Left cardiac atrium (tissue), 4 donors: ENCODE results near the gene MMD. TPM values are rescaled to one million over a fixed set of nuclear protein-coding genes. Genes with fewer than 3 reads are reported as not detected.
"Not testable (repeated sequence)": the region's sequence is repeated elsewhere in the genome, so short reads cannot be mapped to it uniquely, and the experiment has no call there.

Experiments used
- ATAC-seq, 2 donors: fragments of 200-7000 bp; cut with Tn5 transposase; one replicate each; pipeline ENCODE4 v1.9.1; 2020; ENCODE audit warnings: mild to moderate bottlenecking in 2 of 2, moderate library complexity in 2 of 2
- DNase-seq: peaks from one replicate; pipeline ENCODE4 v3.0.0-alpha.2; 2020
- intact Hi-C, 2 donors: fragments of 100-400 bp; cut with DNase I; formaldehyde crosslinking; loops; one replicate each; pipeline versions ENCODE4 v1.14.1 to v1.15.1; 2022 to 2023
- total RNA-seq, 2 donors: library from RNA; stranded (reverse); fragmentation: NEBNext Ultra II Directional; extraction: Animal tissue kit (Norgen Biotek cat#: 25700); gene quantifications; one replicate each; pipeline ENCODE4 v1.2.1, GENCODE V29; 2021
- donor health status: DM: no; HTN: yes; CAD: no.
- donor health status: DM: no; HTN: yes; CAD: no; lungs with severe emphysema.
- donor health status: DM: yes; HTN: yes; CAD: no.
- donor health status: Dilated cardiomyopathy.

Gene MMD
- total RNA-seq, 2 donors from 2014 or later = 26.8 to 29.1 TPM

- intact Hi-C loops = no loop called here
- DNase-seq (no peak), ATAC-seq (no peak)
Measured at GRCh38 chr17:55407641-55408566, 13.7 kb downstream of the MMD start.

DNA sequence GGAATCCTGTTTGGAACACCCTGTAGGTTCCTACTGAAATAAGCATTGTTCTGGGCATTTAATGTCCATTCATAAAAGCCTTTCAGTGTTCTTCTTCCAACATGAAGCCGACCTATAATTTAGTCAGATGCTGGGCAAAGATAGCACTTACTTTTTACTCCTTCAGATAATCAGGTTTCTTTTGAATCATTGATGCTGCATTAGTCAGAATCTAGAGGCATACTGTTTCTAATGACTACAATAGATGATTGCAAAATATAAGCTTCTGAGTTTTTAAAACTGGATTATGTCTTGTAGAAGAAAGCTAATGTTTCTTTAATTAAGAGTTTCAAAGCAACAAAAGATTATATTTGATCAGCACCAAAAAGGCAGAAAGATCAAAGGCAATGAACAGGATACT lies 16.0 kb downstream of the MMD start:
- DNase-seq (no peak), ATAC-seq (no peak)
- intact Hi-C loops = no loop called here

- DNase-seq, intact Hi-C loops, ATAC-seq: not testable (repeated sequence)
Measured at GRCh38 chr17:55404197-55404596, 17.4 kb downstream of the MMD start.

DNA sequence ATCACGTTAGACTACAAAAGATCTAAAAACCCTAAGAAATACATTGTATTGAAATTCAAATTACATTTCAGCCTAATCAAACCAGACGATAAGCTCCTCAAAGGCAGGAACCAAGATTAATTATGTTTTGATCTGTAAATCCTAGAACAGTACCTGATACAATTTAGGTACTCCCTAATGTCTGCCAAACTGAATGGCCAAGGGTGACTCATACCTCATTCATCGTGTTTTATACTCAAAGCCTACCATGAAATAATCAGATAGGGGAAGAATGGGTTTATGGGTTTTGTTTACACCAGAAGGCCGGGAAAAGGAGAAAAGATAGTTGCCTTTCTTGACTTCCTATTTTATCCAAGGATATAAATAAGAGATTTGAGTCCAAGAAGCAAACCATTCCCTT lies 19.3 kb downstream of the MMD start:
- no peak for DNase-seq
- ATAC-seq = no peak
- intact Hi-C loops = no loop called here

GRCh38 chr17:55398689-55399088 lies 22.9 kb downstream of the MMD start:
- DNase-seq (no peak), ATAC-seq (no peak)
- intact Hi-C loops = no loop called here

- intact Hi-C loops = no loop called here
- ATAC-seq (no peak), DNase-seq (no peak)
Measured at GRCh38 chr17:55395803-55396505, 25.7 kb downstream of the MMD start.

GRCh38 chr17:55394357-55395021 lies 27.1 kb downstream of the MMD start:
- no peak for DNase-seq
- peak; percentile 19 to 68 for ATAC-seq
- intact Hi-C loops = no loop called here

DNA sequence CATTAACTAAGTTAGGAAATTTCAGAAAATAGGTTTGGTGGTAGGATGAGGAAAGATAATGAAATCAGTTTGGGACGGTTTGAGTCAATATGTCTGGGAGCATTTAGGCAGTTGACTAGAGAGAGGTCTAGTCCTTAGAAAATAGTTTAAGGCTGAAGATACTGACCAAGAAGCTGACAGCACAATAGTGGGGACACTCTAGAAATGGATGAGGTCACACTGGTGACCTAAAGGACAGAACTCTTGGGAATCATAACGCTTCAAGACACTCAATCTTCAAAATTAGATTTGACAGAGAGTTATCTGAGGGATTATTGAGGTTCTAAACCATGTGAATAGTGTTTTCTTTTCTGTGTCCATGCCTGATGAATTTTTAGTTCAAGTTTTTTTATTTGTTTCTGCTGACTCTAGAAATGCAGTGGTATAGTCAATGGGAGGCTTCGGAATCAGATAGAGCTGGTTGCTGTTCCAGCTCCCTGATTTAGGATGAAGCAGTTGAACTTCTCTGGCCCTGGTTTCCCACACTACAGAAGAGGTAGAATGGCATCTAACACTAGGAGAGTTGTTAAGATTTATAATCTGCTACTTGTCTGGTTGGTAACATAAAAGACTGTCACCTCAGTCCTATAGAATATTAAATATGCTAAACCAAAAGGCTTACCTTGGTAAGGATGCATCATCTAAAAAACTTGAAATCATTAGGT lies 29.7 kb downstream of the MMD start:
- ATAC-seq (no peak), DNase-seq (no peak)
- intact Hi-C loops = no loop called here

DNA sequence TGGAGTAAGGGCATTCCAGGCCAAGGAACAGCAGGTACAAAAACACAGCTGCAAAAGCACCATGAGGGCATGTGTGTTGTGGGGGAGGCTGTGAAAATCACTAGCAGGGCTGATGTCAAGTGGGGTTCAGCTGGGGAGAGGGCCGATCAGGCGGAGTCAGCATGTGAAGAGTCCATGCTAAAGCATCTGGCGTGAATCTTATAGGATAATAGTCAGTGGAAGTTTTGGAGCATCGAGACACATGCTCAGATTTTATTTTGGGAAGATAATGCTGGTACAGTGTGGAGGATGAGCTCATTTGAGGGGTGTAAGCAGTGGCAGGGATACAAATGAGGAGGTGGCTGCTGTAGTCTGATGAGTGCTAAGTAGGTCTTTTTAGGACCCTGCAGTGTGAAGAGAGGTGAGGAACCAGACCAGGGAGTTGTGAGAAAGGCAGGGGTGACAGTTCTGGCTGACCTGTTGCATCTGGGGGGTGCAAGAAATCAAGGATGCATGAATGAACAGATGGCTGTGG lies 30.3 kb downstream of the MMD start:
- ATAC-seq = no peak
- no peak for DNase-seq
- intact Hi-C loops = no loop called here

DNA sequence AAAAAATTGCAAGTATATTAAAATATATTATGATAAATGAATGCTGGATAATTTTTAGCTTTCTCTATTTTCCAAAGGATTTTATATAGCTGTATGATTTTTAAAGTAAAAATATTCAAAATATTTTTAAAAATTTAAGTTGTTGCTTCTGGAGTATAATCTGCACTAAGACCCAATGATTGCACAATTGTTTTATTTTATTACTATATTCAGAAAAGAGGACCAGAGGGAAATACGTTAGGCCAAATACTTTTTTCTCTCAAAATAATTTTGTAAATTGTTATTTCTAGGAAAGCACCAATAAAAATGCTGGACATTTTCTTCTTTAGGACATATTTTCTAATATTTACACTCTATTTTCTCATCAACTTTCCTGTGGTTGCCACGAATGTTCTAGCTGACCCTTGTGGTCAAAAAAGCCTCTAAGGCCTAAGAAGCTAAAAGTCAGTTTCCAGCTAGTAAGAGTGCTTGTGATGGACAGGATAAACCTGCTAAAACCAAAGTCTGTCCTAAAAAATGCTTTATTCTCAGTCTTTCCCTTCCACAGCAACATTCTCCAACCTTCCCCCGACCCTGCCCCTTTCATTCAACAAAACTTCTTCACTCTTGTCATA lies 31.2 kb downstream of the MMD start:
- intact Hi-C loops = no loop called here
- ATAC-seq (no peak), DNase-seq (no peak)

- intact Hi-C loops, DNase-seq, ATAC-seq: not testable (repeated sequence)
Measured at GRCh38 chr17:55389715-55390114, 31.9 kb downstream of the MMD start.

DNA sequence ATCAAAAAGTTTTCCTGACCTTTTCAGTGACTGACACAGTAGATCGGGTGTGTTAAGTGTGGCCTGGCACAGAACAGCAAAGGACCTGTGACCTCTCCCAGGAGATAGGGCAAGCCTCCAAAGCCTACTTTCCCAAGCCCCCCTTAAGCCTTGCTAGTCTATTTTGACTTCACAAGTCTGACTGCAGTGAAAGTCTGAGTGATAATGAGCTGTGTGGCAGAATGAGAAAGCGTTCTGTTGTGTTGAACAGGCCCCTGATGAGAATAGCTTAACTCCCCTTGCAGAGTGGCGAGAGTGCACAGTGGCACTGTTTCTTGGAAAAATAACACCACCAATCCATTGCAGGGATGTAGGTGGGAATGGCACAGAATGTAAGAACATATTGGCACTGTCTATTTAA lies 32.8 kb downstream of the MMD start:
- intact Hi-C loops = no loop called here
- DNase-seq (no peak), ATAC-seq (peak; percentile 32 to 62)

DNA sequence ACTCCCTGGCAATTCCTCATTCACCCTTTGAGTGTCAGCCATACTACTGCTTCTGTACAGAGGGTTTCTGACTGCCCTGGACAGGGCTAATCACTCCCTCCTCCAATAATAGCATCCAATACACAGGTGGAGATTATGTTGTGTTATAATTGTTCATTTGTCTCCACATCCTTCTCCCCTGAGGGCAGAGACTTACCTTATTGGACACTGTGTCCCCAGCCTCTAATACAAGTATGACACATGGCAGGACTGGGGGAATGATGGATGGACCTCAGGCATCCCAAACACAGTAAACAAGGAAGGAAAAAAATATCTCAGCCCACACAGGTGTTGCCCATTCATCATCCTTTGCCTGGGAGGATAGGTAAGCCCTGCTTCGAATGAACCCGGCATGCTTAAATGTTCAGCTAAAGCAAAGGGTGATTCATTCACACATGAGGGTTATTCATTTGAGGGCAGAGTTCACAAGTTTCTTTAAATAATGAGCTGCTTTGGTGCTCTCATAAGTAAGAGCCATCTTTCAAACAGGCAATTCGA lies 34.8 kb downstream of the MMD start:
- intact Hi-C loops = no loop called here
- ATAC-seq (no peak), DNase-seq (no peak)

- intact Hi-C loops = no loop called here
- no peak for DNase-seq
- ATAC-seq = no peak
Measured at GRCh38 chr17:55384643-55385232, 36.9 kb downstream of the MMD start.

GRCh38 chr17:55383771-55384642 lies 37.6 kb downstream of the MMD start:
- peak; percentile 31 for DNase-seq
- ATAC-seq = peak; percentile 49
- intact Hi-C loops = no loop called here

DNA sequence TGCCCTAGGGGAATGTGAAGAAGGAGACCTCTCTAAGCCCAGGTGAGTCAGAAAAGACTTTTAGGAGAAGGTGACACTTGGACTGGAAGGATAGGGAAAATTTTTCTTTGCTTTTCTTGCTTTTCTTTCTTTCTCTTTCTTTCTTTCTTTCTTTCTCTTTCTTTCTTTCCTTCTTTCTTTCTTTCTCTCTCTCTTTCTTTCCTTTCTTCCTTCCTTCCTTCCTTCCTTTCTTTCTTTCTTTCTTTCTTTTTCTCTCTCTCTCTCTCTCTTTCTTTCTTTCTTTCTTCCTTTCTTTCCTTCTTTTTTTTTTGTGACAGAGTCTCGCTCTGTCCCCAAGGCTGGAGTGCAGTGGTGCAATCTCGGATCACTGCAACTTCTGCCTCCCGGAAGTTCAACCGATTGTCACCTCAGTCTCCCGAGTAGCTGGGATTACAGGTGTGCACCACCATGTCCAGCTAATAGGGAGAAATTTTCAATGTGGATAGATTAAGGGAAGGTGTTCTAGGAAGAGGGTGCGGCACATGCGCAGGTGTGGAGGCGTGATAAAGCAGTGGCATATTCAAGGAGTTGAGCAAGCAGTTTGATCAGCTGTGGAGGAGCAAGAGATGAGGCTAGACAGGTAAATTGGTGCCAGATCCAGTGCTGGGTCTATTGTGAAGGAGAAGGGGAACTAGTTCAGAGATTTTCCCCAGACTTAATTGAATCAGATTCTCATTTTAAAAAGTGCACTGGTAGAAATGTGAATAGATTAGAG lies 40.4 kb downstream of the MMD start:
- intact Hi-C loops = no loop called here
- DNase-seq = no peak
- ATAC-seq = no peak
